Left cardiac atrium (tissue), 4 donors: ENCODE results near the gene MDGA2. TPM values are rescaled to one million over a fixed set of nuclear protein-coding genes. Genes with fewer than 3 reads are reported as not detected.
"Not testable (repeated sequence)": the region's sequence is repeated elsewhere in the genome, so short reads cannot be mapped to it uniquely, and the experiment has no call there.

Experiments
- ATAC-seq, 2 donors: fragments of 200-7000 bp; cut with Tn5 transposase; one replicate each; pipeline ENCODE4 v1.9.1; 2020; ENCODE audit warnings: mild to moderate bottlenecking in 2 of 2, moderate library complexity in 2 of 2
- DNase-seq: peaks from one replicate; pipeline ENCODE4 v3.0.0-alpha.2; 2020
- intact Hi-C, 2 donors: fragments of 100-400 bp; cut with DNase I; formaldehyde crosslinking; loops; one replicate each; pipeline versions ENCODE4 v1.14.1 to v1.15.1; 2022 to 2023
- total RNA-seq, 2 donors: library from RNA; stranded (reverse); fragmentation: NEBNext Ultra II Directional; extraction: Animal tissue kit (Norgen Biotek cat#: 25700); gene quantifications; one replicate each; pipeline ENCODE4 v1.2.1, GENCODE V29; 2021
- donor health status: DM: no; HTN: yes; CAD: no.
- donor health status: DM: no; HTN: yes; CAD: no; lungs with severe emphysema.
- donor health status: DM: yes; HTN: yes; CAD: no.
- donor health status: Dilated cardiomyopathy.

Gene MDGA2
- total RNA-seq, 2 donors from 2014 or later: 0.09 TPM; not detected in 1

GRCh38 chr14:47626151-47627035 lies 49.0 kb downstream of the MDGA2 start:
- no peak for DNase-seq
- ATAC-seq: no peak
- intact Hi-C loops: no loop called here

- intact Hi-C loops, DNase-seq, ATAC-seq: not testable (repeated sequence)
These were observed 51.3 kb downstream of the MDGA2 start for GRCh38 chr14:47624126-47624525.

DNA sequence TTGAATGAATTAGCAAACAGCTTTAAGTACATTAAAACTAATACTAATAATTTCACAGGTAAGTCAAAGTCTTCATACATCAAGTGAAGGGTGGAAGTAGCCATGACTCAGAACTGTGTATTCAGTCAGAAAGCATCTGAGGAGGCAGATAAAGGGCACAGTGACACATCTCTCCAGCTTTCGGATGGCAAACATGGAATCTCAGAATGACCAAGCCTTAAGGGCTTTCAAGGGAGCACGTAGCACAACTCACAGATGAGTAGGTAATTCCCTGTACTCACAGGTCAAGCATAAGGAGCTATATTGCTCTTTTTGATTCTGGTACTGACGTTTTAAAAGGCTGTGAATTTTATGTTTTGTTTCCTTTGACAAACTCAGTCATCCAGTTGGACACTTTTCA lies 56.0 kb downstream of the MDGA2 start:
- intact Hi-C loops: no loop called here
- DNase-seq: no peak
- ATAC-seq: no peak

DNA sequence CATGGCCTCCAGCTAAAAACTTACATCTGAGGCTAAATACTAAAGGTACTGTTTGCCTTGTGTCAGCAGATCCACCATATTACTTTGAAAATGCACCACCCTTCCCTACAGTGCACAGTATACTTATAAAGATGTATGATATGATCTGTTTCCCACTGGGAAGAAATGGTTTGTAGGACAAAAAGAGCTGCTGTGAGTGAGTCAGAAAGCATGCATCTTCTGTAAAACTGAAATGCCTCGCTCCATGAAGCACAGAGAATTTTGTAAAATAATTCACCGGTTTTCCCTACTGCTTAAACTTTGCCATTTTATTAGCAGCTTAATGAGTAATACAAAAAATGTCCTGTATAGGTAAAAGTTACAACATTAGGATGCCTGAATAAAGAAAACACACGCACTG lies 68.8 kb downstream of the MDGA2 start:
- no peak for DNase-seq
- no peak for ATAC-seq
- intact Hi-C loops: no loop called here

- ATAC-seq (no peak), DNase-seq (no peak)
- intact Hi-C loops: no loop called here
These were observed 78.5 kb downstream of the MDGA2 start for GRCh38 chr14:47596860-47597259.

DNA sequence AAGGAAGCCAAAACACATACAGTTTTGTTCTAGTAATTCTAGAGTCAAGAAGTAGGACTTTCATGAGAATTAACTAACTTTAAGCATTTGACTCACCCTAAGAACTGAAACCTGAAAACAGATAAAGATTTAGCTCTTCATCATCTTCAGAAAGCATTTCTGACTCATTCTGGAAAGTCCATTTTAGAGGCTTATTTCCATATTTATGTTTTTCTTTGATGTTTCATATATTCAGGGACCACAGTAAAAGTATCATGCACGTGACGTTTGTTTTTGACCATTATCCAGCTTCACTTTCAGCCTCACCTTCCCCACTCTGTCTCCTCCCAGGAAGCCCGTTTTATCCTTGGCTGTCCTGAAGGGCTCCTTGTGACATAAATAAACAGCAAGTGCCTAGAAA lies 79.2 kb downstream of the MDGA2 start:
- DNase-seq: no peak
- intact Hi-C loops: no loop called here
- ATAC-seq: no peak

DNA sequence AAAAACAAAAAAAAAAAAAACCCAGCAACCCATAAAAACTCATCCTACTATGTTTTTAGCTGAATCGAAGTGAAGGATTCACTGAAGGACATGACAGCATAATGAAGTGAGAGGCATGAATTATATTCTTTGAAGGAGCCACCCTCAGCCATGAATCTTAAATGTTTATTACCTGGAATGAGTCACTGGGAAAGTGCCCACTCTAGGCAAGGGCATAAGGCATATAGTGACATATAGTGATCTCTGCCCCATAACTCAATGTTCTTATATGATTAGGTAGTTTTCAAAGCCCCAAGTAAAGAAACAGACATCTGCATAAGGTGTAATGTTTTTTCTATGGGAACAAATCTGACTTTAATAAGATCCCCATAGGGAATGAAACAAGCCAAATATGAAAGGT lies 79.9 kb downstream of the MDGA2 start:
- DNase-seq: no peak
- intact Hi-C loops: no loop called here
- ATAC-seq: no peak

DNA sequence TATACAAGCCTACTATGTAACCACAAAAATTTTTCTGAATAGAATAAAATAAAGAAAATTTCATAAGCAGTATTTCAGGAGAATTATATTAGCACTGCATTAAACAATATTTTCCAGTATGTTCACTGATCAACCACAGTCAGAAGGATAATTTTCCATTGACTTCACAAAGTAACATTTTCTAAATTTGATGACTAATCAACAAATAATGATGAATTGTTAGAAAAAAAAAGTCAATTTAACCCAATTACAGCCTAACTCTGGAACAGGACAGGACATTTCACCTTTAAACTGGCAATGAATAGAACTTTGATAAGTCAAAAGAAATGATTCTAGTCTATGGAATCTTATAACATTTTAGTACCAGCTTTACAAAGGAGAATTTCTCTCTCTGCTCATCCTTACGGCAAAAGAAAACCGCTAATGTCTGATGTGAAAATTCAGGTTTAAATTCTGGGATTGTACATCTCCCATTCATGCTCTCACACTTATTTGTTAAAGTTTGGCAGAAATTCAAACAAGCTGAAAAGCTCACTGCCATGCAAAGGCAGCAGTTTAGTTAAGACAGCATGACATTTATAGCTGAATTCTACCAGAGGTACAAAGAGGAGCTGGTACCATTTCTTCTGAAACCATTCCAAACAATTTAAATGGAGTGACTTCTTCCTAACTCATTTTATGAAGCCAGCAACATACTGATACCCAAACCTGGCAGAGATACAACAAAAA lies 84.5 kb downstream of the MDGA2 start:
- DNase-seq (no peak), ATAC-seq (no peak)
- intact Hi-C loops: no loop called here

DNA sequence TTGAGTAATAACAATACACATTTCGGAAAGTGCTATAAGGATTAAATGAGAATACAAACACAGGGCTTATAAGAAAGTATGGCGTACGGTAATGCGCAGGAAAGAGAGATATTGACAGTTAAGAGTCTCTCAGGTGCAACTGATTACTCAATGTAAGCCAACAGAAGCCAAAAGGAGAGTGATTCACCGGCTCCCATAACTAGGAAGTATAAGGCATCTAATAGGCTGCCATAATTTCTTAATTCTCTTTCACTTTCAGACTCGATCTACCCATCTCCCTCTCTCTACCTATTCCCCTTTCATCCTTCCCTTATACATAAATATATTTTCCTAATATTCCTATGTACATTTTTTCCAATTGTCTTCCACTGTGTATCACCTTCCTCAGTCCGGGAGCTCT lies 90.0 kb downstream of the MDGA2 start:
- DNase-seq (no peak), ATAC-seq (no peak)
- intact Hi-C loops: no loop called here

DNA sequence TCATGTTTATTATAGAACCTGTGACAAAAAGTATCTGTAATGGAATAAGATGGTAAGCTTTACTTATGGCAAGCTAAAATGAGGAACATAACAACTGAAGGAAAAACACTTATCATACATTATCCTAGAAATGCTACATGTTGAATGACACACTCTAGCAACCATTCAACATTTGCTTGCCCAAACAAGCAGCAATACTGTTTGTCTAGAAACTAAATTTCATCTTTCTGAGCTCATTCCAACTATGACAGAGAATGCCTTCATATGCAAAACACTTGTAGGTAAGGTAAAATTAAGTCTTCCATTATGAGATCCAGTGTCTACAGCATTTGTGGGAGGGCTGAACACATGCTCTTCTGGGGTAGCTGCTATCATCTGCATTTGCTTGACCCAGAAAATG lies 108.1 kb downstream of the MDGA2 start:
- DNase-seq: no peak
- no peak for ATAC-seq
- intact Hi-C loops: no loop called here

- DNase-seq (no peak), ATAC-seq (no peak)
- intact Hi-C loops: no loop called here
These were observed 117.5 kb downstream of the MDGA2 start for GRCh38 chr14:47557894-47558293.

- ATAC-seq (peak in 1 of 2 donors; percentile 25), DNase-seq (no peak)
- intact Hi-C loops: no loop called here
These were observed 120.1 kb downstream of the MDGA2 start for GRCh38 chr14:47555333-47555732.

- ATAC-seq (no peak), DNase-seq (no peak)
- intact Hi-C loops: no loop called here
These were observed 125.5 kb downstream of the MDGA2 start for GRCh38 chr14:47549886-47550285.

DNA sequence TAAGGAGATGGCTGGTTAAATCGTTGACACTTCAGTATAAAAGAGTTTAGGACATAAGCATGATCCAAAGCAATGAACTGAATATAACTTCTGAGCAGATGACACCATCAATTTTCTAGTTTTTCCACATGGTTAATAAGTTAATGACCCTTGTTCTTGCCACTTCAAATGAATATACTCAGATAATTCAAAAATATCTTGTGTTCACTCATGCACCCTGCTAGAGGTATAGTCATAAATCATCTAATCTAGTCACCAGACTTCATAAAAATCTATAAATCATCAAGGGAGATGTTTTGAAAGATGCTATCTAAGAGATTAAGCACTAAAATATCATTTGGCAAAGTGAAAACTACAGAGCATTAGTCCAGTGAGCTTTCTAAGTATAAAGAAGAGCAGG lies 131.9 kb downstream of the MDGA2 start:
- no peak for ATAC-seq
- intact Hi-C loops: no loop called here
- DNase-seq: no peak

GRCh38 chr14:47541662-47542061 lies 133.7 kb downstream of the MDGA2 start:
- no peak for ATAC-seq
- intact Hi-C loops: no loop called here
- DNase-seq: no peak

DNA sequence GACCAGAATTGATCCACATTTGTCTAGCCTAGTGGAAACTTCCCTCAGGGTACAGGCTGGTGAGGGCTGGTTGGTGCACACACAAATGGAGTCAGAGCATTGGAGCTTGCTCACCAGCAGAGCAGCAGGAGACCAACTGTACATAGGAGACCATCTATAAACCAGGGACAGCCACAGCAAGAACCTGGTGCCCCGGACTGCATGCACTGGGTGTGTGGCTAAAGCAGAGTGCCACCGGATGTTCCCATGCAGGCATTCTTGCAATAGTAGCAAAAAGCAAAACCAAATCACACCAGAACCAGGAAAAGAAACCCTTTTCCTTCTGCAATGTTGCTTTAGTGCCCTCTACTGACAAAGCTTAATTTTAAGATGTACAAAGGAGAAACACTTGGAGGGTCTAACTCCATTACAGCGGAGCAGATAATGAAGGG lies 136.4 kb downstream of the MDGA2 start:
- ATAC-seq (no peak), DNase-seq (no peak)
- intact Hi-C loops: no loop called here

DNA sequence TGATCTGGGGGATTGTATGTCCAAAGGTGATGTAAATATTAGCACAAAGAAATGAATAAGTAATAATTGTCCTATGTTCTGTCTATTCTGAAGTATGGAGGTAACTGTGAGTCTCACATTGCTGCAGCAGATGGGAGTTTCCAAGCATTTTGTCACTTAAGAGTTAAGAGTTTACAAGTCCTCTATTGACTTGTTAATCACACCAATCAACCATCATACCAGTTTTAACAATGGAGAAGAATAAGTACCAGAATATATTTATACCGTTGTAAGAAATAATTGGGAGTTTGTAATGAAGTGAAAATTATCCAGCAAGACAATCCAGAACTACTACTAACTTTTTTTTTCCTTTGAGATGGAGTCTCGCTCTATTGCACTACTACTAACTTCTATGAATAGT lies 139.1 kb downstream of the MDGA2 start:
- intact Hi-C loops: no loop called here
- no peak for DNase-seq
- ATAC-seq: no peak

DNA sequence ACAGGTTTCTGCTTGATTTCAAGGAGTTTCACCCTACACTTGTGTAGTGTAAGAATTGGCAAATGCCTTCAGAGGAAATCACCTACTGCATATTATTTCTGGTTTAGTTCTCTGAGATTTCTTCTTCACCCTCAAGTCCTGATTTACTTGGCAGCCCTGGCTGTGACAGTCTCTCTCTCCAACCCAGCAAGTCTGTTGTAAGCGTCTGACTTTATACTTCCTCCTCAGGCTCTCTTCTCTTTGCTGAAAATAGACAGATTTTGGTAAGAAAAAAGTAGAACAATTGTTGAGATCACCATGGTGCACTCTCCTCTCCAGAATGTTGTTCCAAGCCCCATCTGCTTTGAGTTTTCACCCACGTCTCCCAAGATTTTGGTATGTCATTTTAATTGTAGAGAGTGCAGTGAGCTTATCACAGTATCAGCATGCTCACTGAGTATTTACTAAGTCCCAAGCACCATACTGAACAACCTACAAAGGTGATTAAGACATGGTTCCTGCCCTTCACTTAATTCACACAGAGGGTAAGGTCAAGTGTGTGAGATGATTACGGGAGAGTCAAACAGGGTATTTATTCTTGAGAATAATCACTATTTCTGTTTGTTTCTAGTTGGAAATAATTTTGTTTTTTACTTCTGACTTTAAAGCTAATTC lies 148.7 kb downstream of the MDGA2 start:
- no peak for DNase-seq
- intact Hi-C loops: no loop called here
- ATAC-seq: no peak

GRCh38 chr14:47524524-47524923 lies 150.9 kb downstream of the MDGA2 start:
- intact Hi-C loops: no loop called here
- no peak for ATAC-seq
- DNase-seq: no peak

DNA sequence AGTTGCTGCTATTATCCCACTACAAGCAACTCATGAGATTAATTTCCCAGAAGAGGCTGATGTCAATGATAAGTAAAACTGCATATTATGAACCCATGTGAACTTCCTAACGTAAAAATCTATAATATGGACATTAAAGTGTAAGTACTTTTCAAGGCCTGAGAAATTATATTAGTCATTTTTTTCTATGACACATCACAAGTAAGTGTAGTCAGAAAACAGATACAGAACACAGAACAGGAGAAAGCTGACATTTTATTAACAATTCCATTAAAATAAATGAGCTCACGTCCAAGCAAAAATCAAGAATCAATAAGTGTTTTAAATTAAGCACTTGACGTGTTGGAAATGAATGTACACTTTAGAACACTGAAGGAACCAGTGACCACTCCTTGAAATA lies 155.0 kb downstream of the MDGA2 start:
- no peak for ATAC-seq
- intact Hi-C loops: no loop called here
- no peak for DNase-seq
